ENCODE data around the gene VPS52.
"Not testable (repeated sequence)": the region's sequence is repeated elsewhere in the genome, so short reads cannot be mapped to it uniquely, and the experiment has no call there.

Gene VPS52

DNA sequence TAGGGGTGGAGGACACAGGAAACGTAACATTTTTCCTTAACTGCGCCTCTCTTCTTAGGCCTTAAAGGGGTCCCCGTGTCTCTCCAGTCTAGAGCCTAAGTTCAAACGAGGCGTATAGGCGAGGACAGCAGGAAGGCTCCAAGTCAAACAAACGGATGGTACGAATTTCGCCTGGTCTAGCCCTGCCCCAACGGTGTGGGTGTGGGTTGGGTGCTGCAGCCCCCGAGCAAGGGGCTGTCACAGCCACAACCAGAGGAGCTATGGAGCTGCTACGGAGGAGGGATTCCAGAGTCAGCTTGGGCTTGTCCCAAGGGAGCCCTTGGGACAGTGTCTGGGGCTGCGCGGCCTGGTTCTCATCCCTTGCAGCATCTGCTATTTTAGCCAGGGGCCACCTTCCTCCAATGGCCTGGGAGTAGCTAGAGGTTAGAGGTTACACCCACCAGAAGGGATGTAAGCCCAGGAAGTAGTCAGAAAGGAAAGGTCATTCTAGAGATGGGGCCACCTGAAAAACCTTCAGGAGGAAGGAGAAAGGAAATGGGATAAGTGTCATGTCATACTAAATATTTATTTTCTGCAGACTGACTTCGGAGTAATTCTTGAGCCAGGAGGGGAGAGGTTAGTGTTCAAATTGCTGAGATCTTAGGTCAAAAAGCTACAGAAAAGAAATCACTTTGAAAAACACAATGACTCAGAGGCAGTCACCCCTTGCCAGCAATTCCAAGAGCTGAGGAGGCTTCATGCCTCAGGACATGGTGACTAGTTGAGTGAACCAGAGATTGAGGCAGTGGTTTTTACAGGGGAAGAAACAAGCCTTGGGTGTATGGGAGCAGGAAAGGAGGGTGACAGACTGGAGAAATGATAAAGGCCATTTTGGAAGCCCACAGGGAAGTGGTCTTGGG lies 21.7 kb downstream of the VPS52 start:
- no peak for DNase-seq

GRCh38 chr6:33248932-33249731 lies 22.5 kb downstream of the VPS52 start:
- DNase-seq: peak; percentile 97 to 99

DNA sequence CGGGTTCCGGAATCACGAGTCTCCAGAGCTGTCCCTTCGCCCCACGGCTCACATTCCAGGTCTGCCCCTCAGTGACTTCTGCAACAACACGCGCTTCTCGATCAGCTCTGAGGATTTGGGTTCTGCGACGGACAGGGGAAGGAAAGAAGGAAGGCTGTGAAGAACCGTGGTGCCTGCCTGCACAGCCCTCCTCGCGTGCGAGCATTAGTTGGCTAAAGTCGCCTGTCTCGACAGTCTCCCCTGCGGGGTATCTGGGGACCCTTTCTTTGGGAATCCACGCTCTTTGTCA lies 23.1 kb downstream of the VPS52 start:
- DNase-seq: no peak

DNA sequence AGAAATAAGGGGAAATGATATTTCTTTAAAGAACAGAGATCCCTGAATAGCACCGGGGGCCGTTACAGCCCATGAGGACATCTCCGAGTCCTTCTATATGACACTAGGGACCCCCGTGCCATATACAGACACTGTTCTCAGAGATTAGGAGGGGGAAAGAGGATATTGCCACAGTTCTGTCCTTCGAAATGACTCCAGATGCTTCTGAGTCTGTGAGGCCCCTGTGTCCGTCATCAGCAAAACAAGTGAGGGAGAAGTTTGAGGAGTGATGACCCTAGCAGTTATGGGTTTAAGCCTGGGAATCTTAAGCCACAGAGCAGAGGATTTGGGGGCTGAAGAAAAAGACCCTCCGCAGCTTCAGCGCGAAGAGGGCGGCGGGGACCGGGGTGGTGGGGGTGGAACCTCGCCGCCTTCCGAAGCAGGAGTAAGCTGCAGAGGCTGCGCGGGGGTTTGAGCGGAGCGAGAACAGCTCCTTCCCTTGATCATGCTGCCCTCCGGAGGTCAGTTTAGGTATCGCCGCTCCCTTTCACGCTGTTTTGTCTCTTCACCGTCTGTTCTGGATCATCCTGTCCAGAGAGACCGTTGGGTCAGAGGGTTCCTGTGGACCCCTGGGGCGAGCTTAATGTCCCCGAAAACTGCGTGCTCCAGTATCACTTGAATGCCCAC lies 23.6 kb downstream of the VPS52 start:
- DNase-seq: peak in 1 of 2 experiments; percentile 49

- DNase-seq: no peak
Observed at GRCh38 chr6:33243476-33243875, 28.2 kb downstream of the VPS52 start.

GRCh38 chr6:33241968-33242367 lies 29.7 kb downstream of the VPS52 start:
- DNase-seq: no peak

DNA sequence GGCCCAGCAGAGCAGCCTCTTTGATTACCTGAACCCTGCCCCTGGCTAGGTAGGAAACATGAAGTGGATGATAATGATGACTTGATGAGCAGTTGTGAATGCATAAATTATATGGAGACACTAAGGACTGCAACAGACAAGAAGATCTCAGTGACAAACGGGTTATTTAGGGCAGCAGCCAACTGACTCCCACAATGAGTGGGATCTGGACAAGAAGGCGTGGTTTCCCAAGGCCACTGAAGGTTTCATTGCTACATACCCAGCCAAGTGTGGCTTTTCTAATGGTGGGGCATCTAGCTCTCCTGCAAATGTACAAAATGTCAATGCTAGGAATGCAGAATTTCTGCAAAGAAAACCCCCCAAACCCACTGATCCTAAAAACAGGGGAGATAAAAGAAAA lies 33.9 kb downstream of the VPS52 start:
- no peak for DNase-seq

DNA sequence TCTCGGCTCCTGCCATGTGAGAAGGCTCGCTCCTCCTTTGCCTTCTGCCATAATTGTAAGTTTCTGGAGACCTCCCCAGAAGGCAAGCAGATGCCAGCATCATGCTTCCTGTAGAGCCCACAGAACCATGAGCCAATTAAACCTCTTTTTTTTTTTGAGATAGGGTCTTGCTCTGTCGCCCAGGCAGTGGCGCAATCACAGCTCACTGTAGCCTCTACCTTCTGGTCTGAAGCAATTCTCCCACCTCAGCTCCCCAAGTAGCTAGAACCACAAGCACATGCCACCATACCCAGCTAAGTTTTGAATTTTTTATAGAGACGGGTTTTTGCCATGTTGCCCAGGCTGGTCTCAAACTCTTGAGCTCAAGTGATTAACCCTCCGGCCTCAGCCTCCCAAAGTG lies 34.8 kb downstream of the VPS52 start:
- no peak for DNase-seq

- no peak for DNase-seq
Observed at GRCh38 chr6:33236328-33236727, 35.3 kb downstream of the VPS52 start.

- DNase-seq: no peak
Observed at GRCh38 chr6:33235221-33235634, 36.4 kb downstream of the VPS52 start.

- not testable (repeated sequence) for DNase-seq
Observed at GRCh38 chr6:33226503-33227120, 45.1 kb downstream of the VPS52 start.

GRCh38 chr6:33217681-33218080 lies 54.0 kb downstream of the VPS52 start:
- no peak for DNase-seq

- no peak for DNase-seq
Observed at GRCh38 chr6:33217246-33217645, 54.4 kb downstream of the VPS52 start.

DNA sequence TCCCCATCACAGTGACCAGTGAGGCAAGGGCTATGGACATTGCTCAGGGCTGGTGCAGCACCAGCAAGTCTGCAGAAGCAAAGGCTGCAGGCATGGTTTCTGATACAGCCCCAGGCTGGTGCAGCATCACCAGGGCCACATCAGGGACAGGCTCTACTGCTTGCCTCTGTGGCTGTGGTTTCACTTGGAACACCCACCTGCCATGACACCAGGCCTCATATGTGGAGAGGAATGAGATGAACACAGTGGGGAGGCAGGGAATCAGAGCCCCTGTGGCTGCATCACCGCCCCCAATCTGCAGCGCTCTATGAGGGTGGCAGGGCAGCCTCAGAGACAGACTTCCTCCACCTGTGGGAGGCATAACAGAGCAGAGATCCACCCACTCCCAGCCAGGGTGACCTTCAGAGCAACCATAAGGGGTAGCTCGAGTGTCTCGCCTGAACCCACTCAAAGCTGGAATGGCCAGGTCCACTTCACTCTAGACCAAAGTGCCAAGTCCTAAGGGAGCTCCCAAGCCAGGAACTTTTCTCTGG lies 55.5 kb downstream of the VPS52 start:
- no peak for DNase-seq

- no peak for DNase-seq
Observed at GRCh38 chr6:33215271-33216116, 56.2 kb downstream of the VPS52 start.

DNA sequence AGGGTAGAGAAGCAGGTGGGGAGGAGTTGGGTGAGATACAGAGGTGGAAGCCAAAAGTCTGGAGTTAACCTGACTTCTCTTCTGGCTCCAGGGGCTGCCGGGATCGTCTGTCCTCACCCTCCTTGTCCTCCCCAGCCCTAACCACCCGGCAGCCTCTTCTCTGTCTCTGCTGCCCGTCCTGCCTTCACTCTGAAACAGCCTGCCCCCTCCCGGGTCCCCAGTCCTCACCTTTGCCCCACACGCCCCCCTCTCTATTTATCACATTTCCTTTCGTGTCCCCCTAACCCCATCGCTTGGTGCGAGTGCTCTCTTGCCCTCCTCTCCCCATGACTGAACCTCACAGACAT lies 57.7 kb downstream of the VPS52 start:
- no peak for DNase-seq

- DNase-seq: no peak
Observed at GRCh38 chr6:33213166-33213988, 58.3 kb downstream of the VPS52 start.

GRCh38 chr6:33212857-33213165 lies 58.9 kb downstream of the VPS52 start:
- no peak for DNase-seq

GRCh38 chr6:33211666-33212422 lies 59.8 kb downstream of the VPS52 start:
- DNase-seq: no peak

DNA sequence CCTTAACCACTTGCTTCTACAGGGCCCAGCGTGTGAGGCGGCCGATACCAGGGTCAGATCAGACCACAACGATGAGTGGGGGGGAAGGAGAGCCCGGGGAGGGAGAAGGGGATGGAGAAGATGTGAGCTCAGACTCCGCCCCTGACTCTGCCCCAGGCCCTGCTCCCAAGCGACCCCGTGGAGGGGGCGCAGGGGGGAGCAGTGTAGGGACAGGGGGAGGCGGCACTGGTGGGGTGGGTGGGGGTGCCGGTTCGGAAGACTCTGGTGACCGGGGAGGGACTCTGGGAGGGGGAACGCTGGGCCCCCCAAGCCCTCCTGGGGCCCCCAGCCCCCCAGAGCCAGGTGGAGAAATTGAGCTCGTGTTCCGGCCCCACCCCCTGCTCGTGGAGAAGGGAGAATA lies 60.5 kb downstream of the VPS52 start:
- DNase-seq: no peak

DNA sequence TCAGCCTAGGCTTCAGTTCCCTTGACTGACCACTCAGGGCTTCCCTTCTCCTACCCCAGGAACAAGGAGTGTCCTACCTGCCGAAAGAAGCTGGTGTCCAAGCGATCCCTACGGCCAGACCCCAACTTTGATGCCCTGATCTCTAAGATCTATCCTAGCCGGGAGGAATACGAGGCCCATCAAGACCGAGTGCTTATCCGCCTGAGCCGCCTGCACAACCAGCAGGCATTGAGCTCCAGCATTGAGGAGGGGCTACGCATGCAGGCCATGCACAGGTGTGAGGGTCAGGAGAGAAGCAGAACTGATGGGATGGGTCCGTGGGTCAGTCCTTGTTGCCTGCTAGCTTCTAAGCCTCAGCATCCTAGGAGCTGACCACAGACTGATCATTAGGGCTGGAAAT lies 61.8 kb downstream of the VPS52 start:
- DNase-seq: no peak
